Dermis microvascular lymphatic vessel endothelial cell (primary cell): ENCODE data around the gene NFIA. TPM values are rescaled to one million over a fixed set of nuclear protein-coding genes. Genes with fewer than 3 reads are reported as not detected.

Experiments used
- DNase-seq, 2 donors: peaks; one replicate each; pipeline versions ENCODE4 v3.0.0 to v3.0.0-alpha.2; 2010; ENCODE audit warnings: low read depth in 2 of 2
- total RNA-seq: library from RNA; depleted of rRNA; stranded (reverse); fragments of >200 nt; gene quantifications from 2 replicates; pipeline ENCODE4 v1.2.1, GENCODE V29; 2014

Gene NFIA
- total RNA-seq, 1 donor from 2014 or later = 9.6 TPM

- no peak for DNase-seq
Measured at GRCh38 chr1:61420909-61421835, 338.8 kb downstream of the NFIA start.

- peak in 1 of 2 donors; percentile 48 for DNase-seq
Measured at GRCh38 chr1:61423643-61424042, 341.3 kb downstream of the NFIA start.

DNA sequence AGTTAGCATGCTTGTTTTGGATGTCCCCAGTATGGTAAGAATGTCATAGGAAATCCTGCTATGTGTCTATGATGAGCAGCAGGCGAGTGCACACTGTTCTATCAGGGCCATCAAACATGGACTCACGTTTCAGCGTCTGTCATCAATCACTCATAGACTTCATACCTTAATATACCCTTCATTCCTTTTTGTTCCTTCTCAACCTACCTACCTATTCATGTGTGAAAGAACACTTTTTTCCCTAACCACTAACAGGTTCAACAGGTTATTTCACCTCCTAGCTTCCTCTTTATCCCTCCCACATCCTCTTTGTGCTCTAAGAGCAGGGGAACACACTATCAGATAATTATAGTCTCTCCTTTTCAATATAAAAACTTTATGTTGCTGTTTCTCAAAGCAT, 342.0 kb downstream of the NFIA start:
- no peak for DNase-seq

DNA sequence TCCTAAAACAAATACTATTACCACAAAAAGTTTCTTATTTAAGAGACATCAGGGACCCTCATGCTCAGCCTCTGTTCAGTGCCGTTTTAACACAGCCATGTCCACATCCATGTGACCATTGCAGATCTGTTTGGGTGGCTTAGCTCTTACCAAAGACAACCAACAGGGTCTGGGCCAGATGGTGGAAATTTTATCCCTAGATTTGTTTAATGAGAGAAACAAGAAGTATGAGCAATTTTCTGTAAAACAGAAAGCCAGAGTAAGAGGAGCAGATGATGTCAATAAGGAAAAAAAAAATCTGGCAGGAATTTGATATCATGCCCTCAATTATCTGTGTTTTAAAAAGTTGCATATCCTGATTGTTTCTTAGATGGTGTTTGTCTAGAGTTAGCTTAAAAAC, 342.7 kb downstream of the NFIA start:
- no peak for DNase-seq

DNA sequence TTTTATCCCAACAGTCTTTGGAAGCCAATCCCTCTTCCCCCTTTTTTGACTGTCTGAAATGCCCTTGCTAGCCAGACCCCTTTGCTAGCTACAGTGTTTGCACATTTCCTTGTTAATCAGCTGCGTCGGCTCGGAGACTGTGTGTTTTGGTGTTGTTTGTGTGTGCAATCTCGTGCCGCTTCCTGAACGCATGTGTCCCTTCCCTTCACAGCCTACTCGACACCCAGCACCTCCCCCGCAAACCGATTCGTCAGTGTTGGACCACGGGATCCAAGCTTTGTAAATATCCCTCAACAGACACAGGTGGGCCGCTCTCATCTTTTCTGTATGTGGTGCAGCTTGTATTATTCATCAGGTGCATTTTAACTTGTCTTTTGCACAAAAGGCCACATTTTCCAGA, 343.9 kb downstream of the NFIA start:
- DNase-seq = peak; percentile 69 to 90

- DNase-seq = no peak
Measured at GRCh38 chr1:61426885-61427284, 344.5 kb downstream of the NFIA start.

- no peak for DNase-seq
Measured at GRCh38 chr1:61427510-61427909, 345.1 kb downstream of the NFIA start.

DNA sequence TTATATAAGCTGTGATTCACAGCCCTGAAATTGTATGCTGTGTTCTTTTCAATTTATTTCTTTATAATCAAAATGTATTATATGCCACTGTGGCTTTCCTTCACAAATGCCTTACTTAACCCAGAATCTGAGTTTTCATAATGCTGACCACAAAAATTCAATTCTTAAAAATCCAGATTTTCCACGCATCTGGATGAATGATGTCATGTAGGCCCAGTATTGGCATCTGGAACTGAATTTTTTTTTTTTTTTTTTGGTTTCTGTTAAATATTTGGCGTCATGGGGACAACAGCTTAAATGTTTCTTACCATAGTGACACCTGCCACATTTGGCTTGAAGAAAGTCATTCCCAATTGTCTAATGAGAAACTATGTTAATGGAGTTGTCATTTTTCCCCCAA, 345.8 kb downstream of the NFIA start:
- no peak for DNase-seq

GRCh38 chr1:61432616-61433388, 350.4 kb downstream of the NFIA start:
- no peak for DNase-seq

GRCh38 chr1:61433646-61434045, 351.3 kb downstream of the NFIA start:
- peak in 1 of 2 donors; percentile 74 for DNase-seq

DNA sequence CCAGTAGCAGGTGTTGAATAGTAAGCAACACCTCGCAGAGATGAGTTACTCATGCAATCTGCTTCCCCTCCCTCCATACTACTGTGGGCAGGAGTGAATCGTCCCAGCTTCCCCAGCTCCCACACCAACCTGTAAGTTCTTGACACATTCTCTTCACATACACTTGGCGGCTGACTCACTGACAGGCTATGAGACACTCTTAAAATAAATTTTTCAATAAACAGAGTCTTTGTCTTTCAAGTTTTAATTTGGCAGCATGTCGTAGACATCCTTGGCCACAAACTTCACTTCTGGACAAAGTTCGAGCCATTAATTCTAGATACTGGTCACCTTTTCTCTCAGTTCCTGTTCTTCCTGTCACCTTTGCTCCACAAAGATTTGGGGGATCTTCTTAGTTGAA, 351.9 kb downstream of the NFIA start:
- peak in 1 of 2 donors; percentile 84 for DNase-seq

DNA sequence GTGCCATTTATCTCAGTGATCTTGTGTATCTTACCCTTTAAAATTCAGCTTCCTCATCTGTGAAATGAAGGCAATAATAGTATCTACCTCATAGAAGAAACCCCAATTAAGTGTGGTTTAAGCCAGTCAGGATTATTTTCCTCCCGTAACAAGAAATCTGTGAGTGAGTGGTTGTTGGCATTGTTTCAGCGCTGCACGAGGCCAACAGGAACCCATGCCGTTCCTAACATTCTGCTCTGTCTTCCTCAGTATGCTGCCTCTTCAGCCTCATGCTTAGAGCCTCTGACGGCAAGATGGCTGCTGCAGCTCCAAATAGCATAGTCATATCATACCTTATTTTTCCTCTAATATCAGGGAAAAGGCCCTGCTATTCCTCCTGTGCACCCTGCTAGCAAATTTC, 352.9 kb downstream of the NFIA start:
- peak in 1 of 2 donors; percentile 84 for DNase-seq

DNA sequence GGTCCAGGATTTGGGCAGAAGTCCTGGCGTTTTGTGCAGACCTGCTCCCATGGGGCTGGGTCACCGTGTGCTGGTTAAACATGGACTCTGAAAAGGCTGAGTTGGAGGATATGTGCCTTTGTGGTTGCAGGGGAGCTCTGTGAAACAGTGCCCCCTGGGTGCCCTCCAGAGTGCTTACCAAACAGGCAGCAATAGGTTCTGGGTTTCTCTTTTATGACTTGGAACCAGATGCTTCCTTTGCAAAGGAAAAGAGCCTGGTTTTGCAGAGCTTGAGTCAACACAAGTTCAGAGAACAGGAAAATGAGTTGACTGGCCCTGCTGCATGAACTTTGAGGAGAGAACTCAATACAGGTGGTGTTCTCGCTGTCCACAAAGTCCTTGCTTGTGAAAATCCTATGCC, 353.7 kb downstream of the NFIA start:
- DNase-seq = peak; percentile 96 to 99

GRCh38 chr1:61436491-61437120, 354.2 kb downstream of the NFIA start:
- DNase-seq = peak in 1 of 2 donors; percentile 59

DNA sequence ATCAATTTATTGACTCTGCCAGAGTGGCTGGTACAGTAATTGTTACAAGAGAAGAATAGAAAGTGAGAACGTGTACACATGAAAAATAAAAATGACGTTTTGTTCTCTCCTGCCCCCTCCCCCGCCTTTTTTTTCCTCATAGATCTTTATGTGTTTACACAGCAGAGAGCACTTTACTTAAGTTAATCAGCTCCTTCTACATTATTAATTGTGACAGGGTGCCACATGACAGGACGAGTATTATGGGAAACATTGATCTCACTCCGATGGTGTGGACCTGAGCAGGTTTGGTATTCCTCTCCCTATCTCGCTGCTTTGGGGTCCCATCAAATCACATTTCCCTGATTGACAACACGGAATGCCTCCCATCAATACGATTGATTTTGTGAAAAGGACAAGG, 356.9 kb downstream of the NFIA start:
- DNase-seq = no peak

- no peak for DNase-seq
Measured at GRCh38 chr1:61441723-61442262, 359.4 kb downstream of the NFIA start.

GRCh38 chr1:61442544-61442943, 360.2 kb downstream of the NFIA start:
- peak; percentile 57 to 74 for DNase-seq

- no peak for DNase-seq
Measured at GRCh38 chr1:61444288-61444687, 361.9 kb downstream of the NFIA start.

DNA sequence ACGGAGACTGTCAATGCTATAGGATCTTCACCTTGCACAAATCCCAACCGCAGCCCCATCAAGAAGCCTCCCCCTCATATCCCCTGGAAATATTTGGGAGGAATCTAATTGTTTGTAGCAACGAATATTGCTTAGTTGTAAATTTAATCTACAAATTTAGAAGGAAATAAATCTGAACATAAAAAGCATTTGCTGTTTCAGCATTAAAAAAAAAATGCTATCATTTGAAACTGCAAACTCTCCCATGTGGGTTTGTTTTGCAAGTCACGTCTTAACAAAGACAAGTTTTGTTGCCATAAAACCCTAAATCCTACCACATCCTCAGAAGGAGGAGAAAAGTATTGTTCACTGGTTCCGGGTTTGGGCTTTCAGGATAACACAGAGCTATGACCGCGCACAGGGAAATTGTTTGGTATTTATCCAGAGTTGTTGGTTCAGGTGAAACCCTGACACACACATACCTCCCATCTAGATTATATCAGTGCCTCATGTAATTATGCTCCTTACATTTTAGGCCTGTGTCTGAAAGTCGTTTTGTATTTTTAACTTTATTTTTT, 363.0 kb downstream of the NFIA start:
- DNase-seq = peak in 1 of 2 donors; percentile 55

GRCh38 chr1:61446531-61446991, 364.2 kb downstream of the NFIA start:
- peak in 1 of 2 donors; percentile 43 for DNase-seq
